SK-N-MC (cell line): Measurements from ENCODE around the gene YARS2.

ENCODE experiments used
- EZH2 ChIP-seq: fragments of 200-600 bp; sonication (generic); IDR thresholded peaks from one replicate; pipeline ENCODE4 v1.6.1; 2017; ENCODE audit warnings: antibody characterized with exemption
- FOXP2 ChIP-seq: optimal IDR thresholded peaks from 2 replicates; pipeline ENCODE3; 2011; ENCODE audit warnings: mild to moderate bottlenecking, moderate library complexity; ENCODE audit not compliant: insufficient read depth; ENCODE audit errors: extremely low read length, control extremely low read depth
- POLR2AphosphoS5 ChIP-seq: IDR thresholded peaks from 2 replicates; pipeline ENCODE4 v1.6.1; 2012; ENCODE audit warnings: mild to moderate bottlenecking, low read depth, low read length, borderline replicate concordance

DNA sequence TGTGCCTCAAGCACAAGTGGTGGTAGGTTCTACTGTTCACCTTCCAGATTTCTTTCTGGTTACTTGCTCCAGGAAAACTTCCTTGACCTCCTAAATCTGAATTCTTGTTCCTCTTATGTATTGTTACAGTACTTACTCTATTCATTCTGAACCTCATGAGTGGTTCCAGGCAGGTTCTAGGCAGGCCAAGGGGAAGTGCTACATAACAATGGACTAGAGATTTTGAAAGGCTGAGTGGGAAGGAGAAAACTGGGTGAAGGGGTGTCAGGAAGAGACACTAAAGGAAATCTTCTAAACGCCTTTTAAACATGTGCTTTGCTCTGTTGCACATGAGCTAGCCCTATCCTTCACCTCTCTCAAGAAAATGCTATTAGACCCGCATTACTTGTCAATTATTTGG, 1.6 kb downstream of the YARS2 start:
- no peak for TF ChIP-seq EZH2
- no peak for TF ChIP-seq POLR2AphosphoS5
- no peak for TF ChIP-seq FOXP2
